NT2/D1 (cell line): ENCODE measurements around the gene ULK4.

Source experiments
- SUZ12 ChIP-seq: IDR thresholded peaks from 2 replicates; pipeline ENCODE4 v1.6.1; 2011; ENCODE audit not compliant: insufficient read length, insufficient read depth; ENCODE audit errors: extremely low read depth
- YY1 ChIP-seq: IDR thresholded peaks from 2 replicates; pipeline ENCODE4 v1.6.1; 2011; ENCODE audit not compliant: insufficient read length, insufficient read depth

DNA sequence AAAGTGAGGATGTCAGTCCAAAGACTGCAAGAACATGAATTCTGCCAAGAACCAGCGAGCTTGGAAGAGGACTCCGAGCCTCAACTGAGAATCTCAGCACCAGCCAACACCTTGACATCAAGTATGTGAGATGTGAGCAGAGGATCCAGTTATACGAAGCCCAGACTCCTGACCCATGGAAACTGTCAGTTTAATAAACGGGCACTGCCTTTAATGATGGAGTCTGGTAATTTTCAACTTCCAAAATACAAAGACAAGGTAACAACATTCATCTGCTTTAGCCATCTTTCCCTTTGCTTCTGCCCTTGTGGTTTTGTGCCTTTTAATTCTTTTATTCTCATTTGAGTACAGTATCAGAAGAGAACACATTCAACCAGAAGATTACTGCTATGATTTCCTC, 211.9 kb downstream of the ULK4 start:
- TF ChIP-seq SUZ12, result no peak
- no peak for TF ChIP-seq YY1
